GM21717 (cell line): ENCODE results near the gene COG3.

Experiments
- ATAC-seq: cut with Tn5 transposase; IDR thresholded peaks from one replicate; pipeline ENCODE4 v1.9.1; 2021; ENCODE audit warnings: mild to moderate bottlenecking, moderate library complexity; ENCODE audit not compliant: unreplicated experiment

Gene COG3

GRCh38 chr13:45447050-45447661 is 17.6 kb upstream of the COG3 start:
- ATAC-seq: no peak

DNA sequence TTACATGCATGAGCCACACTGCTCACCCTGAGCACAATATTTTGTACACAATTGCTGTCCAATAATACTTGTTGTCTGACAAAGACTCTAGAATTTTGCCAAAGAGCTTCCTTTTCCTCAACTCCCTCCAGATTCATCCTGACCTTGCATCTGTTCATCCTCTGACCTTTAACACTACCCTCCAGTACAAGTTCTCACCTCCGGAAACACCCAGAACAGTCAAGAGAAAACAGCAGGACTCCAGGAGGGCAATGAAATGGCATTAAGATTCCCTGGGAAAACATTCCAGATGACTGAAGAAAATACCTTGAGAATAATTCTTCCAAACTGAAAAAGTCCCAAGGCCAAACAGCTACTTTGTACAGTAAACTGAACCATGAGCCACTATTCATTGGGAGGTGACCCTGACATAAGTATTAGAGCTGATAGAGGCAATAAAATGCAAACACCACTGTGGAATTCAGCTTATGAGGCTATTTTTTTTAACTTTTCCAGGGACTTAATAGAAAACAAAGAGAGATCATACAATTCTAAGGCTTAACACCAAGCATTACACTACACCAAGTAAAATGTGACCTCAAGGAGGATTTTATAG is 15.7 kb upstream of the COG3 start:
- ATAC-seq: no peak

- ATAC-seq: no peak
Observed at GRCh38 chr13:45451282-45451681, 13.5 kb upstream of the COG3 start.

- ATAC-seq: no peak
Observed at GRCh38 chr13:45454204-45454603, 10.5 kb upstream of the COG3 start.

GRCh38 chr13:45456196-45456972 is 8.4 kb upstream of the COG3 start:
- ATAC-seq: no peak

DNA sequence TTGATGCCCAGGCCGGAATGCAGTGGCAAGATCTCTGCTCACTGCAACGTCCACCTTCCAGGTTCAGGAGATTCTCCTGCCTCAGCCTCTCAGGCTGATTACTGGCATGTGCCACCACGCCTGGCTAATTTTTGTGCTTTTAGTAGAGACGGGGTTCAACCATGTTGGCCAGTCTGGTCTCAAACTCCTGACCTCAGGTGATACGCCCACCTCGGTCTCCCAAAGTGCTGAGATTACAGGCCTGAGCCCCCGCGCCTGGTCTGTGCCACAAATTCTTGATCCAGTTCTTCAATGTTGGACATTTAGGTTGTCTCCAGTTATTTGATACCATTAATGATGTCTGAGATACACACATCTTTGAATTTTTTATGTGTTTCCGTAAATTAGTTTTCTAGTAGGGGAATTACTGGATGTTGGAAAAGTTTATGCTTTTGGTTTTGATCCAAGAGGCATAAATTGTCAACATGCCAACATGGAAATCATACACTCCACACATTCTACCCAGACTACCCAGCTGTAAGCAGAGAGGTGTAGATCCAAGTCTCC is 525 bp upstream of the COG3 start:
- no peak for ATAC-seq

DNA sequence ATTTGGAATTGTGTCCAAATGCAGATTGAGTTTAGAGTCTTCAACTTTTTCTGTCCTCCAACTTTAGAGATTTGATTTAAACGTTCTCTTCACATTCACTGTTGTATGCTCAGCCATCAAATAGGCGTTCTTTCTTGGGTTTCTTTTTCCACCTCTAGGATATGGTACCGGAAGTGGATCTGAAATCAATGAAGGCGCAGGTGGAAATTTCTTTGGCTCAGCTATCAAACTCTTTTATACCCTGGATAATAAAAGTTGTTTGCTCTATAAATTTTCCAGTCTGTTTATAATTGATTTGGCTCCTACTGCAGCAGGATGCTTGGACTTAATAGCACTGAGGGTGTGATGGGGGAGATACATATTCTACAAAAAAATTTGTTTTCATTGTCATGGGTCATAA is 1.6 kb downstream of the COG3 start:
- no peak for ATAC-seq

GRCh38 chr13:45468635-45469034 is 3.9 kb downstream of the COG3 start:
- ATAC-seq: no peak

DNA sequence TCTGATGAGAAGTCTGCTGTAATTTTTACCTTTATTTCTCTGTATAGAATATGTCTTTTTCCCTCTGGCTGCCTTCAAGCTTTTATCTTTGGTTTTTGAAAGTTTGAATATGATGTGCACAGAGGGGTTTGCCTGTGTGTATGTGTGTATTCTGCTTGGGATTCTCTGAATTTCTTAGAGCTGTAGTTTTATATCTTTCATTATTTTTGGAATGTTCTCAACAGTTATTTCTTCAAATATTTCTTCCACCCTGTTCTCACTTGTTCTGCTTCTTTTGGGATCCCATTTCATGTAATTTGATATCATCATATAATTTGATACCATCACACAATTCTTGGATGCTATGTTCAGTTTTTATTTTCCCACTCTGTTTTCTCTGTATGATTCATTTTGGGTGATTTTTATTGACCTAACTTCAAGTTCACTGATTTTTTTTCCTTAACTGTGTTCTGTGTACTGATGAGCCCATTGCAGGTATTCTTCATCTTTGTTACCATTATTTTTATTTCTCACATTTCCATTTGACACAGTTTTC is 7.5 kb downstream of the COG3 start:
- ATAC-seq: no peak

DNA sequence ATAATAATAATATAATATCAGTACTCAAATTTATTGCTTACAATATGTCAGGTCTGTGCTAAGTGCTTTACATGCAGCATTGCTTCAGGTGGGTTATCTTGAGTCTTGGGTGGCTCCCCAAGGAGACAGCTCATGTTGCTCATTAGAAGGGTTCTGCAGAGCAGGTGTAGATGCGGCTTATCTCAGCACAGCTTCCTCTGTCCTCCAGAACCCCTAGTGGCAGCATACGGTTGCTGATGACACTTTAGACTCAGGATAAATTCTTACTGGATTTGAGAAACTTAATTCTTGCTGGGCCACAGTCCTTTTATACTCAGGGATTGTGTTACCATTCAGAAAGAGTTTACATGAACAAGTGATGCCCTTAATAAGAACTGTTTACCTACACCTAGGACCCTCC is 8.9 kb downstream of the COG3 start:
- no peak for ATAC-seq

GRCh38 chr13:45474584-45475454 is 10.1 kb downstream of the COG3 start:
- no peak for ATAC-seq

DNA sequence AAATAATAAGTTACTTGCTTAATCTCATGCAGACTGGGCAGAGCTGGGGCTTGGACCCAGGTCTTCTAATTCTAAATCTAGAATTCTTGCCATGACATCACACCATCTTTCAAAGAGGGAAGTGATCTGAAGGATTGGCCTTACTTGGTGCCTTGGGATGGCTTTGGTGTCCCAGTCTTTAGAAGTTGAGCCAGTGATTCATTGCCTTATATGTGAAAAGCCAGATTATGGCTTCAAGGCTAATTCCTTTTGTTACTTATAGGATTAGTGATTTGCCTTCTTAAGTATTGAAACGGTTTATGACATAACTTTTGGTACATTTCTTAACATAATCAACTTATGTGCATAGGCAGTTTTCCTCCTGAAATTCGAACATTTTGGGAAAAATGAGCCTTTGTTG is 14.9 kb downstream of the COG3 start:
- no peak for ATAC-seq

DNA sequence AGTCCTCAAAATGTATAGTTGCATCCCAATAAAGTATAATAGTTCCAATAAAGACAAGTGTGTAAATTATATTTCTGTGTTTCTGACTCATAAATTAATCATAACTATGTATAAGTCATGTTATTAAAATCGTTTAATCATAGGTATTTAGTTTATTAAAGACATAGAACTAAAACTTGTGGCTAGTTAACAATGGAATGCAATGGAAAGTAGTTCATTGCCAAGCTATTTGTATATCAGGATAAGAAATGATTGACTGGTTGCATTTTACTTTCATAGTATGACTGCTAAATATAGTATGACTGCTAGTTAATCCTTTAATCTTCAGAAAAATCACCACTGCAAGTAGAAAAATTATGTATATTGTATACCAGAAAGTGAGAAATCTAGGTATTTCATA is 16.9 kb downstream of the COG3 start:
- no peak for ATAC-seq

GRCh38 chr13:45482571-45483173 is 17.9 kb downstream of the COG3 start:
- ATAC-seq: no peak

DNA sequence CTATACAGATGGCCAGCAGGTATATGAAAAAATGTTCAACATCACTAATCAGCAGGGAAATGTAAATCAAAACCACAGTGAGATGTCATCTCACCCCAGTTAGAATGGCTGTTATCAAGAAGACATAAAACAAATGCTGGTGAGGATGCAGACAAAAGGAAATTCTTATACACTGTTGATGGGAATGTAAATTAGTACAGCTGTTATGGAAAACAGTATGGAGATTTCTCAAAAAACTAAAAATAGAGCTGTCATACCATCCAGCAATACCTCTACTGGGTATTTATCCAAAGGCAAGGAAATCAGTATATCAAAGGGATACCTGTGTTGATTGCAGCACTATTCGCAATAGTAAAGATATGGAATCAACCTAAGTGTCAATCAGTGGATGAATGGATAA is 22.9 kb downstream of the COG3 start:
- ATAC-seq: no peak

GRCh38 chr13:45490068-45490467 is 25.3 kb downstream of the COG3 start:
- no peak for ATAC-seq

GRCh38 chr13:45492538-45492937 is 27.8 kb downstream of the COG3 start:
- no peak for ATAC-seq

DNA sequence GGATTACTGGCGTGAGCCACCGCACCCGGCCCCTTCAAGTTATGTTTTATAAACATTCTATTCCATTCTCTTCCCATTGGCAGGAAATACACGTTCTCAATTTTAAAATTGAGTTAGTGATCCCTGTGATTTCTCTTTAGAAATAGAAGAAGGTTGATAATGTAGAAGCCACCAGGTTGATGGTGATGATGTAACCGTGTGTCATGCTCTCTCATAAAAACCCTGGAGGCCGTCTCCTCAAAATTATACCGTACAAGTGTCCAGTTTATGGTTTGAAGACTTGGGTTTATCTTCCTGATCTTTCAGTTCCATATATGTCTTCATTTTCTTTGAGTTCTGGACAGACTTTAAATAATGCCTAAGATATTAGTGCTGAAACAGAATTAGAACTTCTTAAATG is 32.2 kb downstream of the COG3 start:
- ATAC-seq: no peak

DNA sequence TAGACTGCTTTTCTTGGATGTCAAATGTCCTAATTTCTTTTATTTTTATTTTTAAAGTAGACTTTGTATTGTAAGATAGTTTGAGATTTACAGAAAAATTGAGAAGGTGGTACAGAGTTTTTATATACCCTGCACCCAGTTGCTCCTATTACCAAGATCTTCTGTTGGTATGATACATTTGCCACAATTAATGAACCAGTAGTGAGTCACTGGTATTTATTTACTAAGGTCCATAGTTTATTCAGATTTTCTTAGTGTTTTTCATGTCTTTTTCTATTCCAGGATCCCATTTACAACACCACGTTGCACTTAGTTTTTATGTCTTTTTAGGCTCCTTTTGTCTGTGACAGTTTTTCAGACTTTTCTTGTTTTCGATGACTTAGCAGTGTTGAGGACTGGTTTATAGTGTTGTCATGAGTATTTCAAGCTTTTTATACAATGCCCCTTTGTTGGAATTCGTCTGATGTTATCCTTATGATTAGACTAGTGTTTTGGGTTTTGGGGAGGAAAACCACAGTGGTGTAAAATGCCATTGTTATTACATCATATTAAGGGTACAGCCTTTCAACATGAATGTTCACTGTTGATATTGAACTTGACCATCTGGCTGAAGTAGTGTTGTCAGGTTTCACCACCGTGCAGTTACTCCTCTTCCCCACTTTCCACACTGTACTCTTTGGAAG is 35.9 kb downstream of the COG3 start:
- ATAC-seq: no peak

GRCh38 chr13:45501175-45501526 is 36.4 kb downstream of the COG3 start:
- no peak for ATAC-seq
